Measurements from ENCODE around the gene UBE2D3. TPM values are rescaled to one million over a fixed set of nuclear protein-coding genes. Genes with fewer than 3 reads are reported as not detected.
A peak's percentile ranks its signal among the peaks of the same experiment; 100 is the strongest.

Gene UBE2D3
- total and polyA plus RNA-seq, 2 of the 4 experiments (the other 2 are of a cell fraction), result 233 to 387 TPM

- no peak for TF ChIP-seq SMC3 (IDR thresholded peaks at IDR 0.05; ENCODE audit: low read depth, low read length)
Measured at GRCh38 chr4:102869569-102870197, 42.3 kb upstream of the UBE2D3 start (continued).

DNA sequence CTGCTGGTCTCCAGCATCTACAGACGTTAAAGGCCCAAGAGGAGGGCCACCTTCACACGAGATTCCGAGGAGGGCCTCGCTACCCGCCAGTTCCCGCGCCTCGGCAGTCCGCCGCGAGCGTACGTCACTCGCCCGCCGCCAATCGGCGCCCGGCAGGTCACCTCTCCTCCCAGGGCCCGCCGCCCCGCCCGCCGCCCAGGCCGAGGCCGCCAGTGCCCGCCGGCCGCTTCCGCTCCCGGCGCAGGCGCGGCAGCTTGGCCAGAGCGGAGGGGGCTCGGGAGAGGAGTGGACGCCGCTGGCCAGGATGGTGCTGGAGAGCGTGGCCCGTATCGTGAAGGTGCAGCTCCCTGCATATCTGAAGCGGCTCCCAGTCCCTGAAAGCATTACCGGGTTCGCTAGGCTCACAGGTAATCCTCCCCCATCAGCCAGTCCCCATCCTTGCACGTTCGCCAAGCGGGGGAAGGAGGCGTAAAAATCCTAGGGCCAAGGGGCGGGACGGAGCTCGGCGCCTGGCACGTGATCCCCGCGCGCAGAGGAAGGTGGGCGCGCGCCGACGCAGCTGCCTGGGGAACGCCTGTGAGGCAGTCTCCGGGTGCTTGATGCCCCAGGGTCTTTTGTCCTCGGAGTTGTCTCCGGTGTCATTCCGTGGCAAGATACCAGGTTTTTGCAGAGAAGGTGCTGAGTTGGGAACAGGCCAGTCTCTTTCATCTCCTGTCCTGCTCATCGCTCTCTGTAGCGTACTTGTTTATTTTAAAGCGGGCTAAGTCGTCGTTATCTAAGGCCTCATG is 41.6 kb upstream of the UBE2D3 start, which contains the start of gene CISD2:
Gene CISD2, plus strand, starts transcription at position 212 of the 788 bp plus-strand sequence. Its CDS starts 93 bp downstream, at position 305.
- H3K4me3 ChIP-seq (ENCODE audit: insufficient read depth, low read depth, low read length), result peak within 1 kb of the TSS; percentile 81
- ATAC-seq (ENCODE audit: low read depth) (peak; percentile 98), DNase-seq (peak; percentile 85)
- intact Hi-C loops (cut with micrococcal nuclease) (loop anchor here (1.0 to 5.0 kb wide), 3 partner anchors 41 to 247 kb away; no protein-coding TSS in a partner anchor), dilution Hi-C loops (cut with HindIII; ENCODE audit: low sequenced_read_pairs, unreplicated experiment) (no loop called here), in situ Hi-C loops (cut with MboI; ENCODE audit: low sequenced_read_pairs) (no loop called here)
- no peaks in the 10 kb centered on the region for H3K36me3 ChIP-seq (ENCODE audit: control insufficient read depth, insufficient read depth, low read length)
- H3K9me3 ChIP-seq (ENCODE audit: control insufficient read depth, insufficient read depth, low read length), result no peaks in the 10 kb centered on the region
- peak within 1 kb of the TSS; percentile 95 for H3K4ac ChIP-seq (ENCODE audit: low read depth, low read length)
- H3K9me1 ChIP-seq (ENCODE audit: insufficient read depth, low read length), result no peaks in the 10 kb centered on the region
- POLR2A ChIA-PET (ENCODE audit: unreplicated experiment), result interaction anchor here (0.6 to 0.9 kb wide), 2 partner anchors 41 to 94 kb away, joined by 3 to 6 read pairs; partner anchors contain the start of gene UBE2D3
- peak within 1 kb of the TSS; percentile 98 for H2AFZ ChIP-seq (replicated peaks; ENCODE audit: low read length, poor library complexity)
- CTCF ChIA-PET, result interaction anchor here (0.6 kb wide), 2 partner anchors 120 to 157 kb away, joined by 3 read pairs; no protein-coding TSS in a partner anchor
- 0 out of 2 replicates have a peak within 1 kb of the TSS, but pooled peaks have one; percentile 46 for H2BK20ac ChIP-seq (ENCODE audit: low read depth, low read length)
- H4K5ac ChIP-seq (ENCODE audit: low read depth, low read length), result peak within 1 kb of the TSS; percentile 90
- H3K14ac ChIP-seq (replicated peaks; ENCODE audit: low read depth, low read length), result peak within 1 kb of the TSS; percentile 92
- H4K20me1 ChIP-seq (ENCODE audit: insufficient read depth, low read length), result no peaks in the 10 kb centered on the region
- peak within 1 kb of the TSS; percentile 92 for H2BK5ac ChIP-seq (ENCODE audit: low read depth, low read length, poor library complexity, severe bottlenecking)
- peak within 1 kb of the TSS; percentile 91 for H2AK9ac ChIP-seq (replicated peaks; ENCODE audit: low read depth, low read length, poor library complexity)
- BruUV-seq (replicated peaks), result no TSS peak
- H2AK5ac ChIP-seq (ENCODE audit: low read depth, low read length), result peak within 1 kb of the TSS; percentile 52
- H4K91ac ChIP-seq (ENCODE audit: insufficient read depth, low read depth, low read length), result peak within 1 kb of the TSS; percentile 86
- peak within 1 kb of the TSS; percentile 71 for H3K4me2 ChIP-seq (ENCODE audit: low read depth, low read length)
- H4K8ac ChIP-seq (ENCODE audit: low read depth in 2 of 2, low read length in 2 of 2), result peak within 1 kb of the TSS; percentile 81 to 99
- H2BK120ac ChIP-seq (ENCODE audit: low read depth, low read length), result peak within 1 kb of the TSS; percentile 86
- H3K27ac ChIP-seq (ENCODE audit: insufficient read depth, low read length), result peak within 1 kb of the TSS; percentile 96
- H3K9ac ChIP-seq (ENCODE audit: low read depth, low read length), result peak within 1 kb of the TSS; percentile 96
- H3K27me3 ChIP-seq (ENCODE audit: control insufficient read depth, insufficient read depth, low read length), result no peaks in the 10 kb centered on the region
- H3K23ac ChIP-seq (ENCODE audit: low read depth, low read length), result peak within 1 kb of the TSS; percentile 95
- peak within 1 kb of the TSS; percentile 24; the same call in 1 of the 3 replicates for H2BK15ac ChIP-seq (ENCODE audit: low read depth, low read length)
- 0% methylated on average over 25 of the region's 71 CpGs; no CpG with 5 or more reads in 1 of the 2 experiments for WGBS, 2 experiments (ENCODE audit: extremely low coverage in 2 of 2, insufficient read length in 1 of 2)
- H3K18ac ChIP-seq (ENCODE audit: low read depth, low read length), result peak within 1 kb of the TSS; percentile 86
- peaks cover 14 to 32% of the 10 kb centered on the region in 2 experiments for H3K79me1 ChIP-seq (ENCODE audit: low read depth in 1 of 2, low read length in 2 of 2)
- peak within 1 kb of the TSS; percentile 95 for H3K56ac ChIP-seq (ENCODE audit: extremely low read depth, insufficient read depth, low read length)
- no peaks in the 10 kb centered on the region for H3K4me1 ChIP-seq (ENCODE audit: control insufficient read depth, insufficient read depth, low read length)
- no peak; the same call in 1 of the 2 replicates for TF ChIP-seq CHD1 (IDR thresholded peaks at IDR 0.05; ENCODE audit: low read depth, low read length)
- TF ChIP-seq MXI1 (IDR thresholded peaks at IDR 0.05; ENCODE audit: borderline replicate concordance, low read depth, low read length), result peak; percentile 51; the same call in 1 of the 2 replicates
- no peak for TF ChIP-seq SMC3 (IDR thresholded peaks at IDR 0.05; ENCODE audit: low read depth, low read length)
- TF ChIP-seq NFE2L2 (IDR thresholded peaks at IDR 0.05; ENCODE audit: low read depth, low read length), result no peak
- peak; percentile 95 for TF ChIP-seq BHLHE40 (IDR thresholded peaks at IDR 0.05; ENCODE audit: low read depth, low read length)
- TF ChIP-seq, protein P1, sequence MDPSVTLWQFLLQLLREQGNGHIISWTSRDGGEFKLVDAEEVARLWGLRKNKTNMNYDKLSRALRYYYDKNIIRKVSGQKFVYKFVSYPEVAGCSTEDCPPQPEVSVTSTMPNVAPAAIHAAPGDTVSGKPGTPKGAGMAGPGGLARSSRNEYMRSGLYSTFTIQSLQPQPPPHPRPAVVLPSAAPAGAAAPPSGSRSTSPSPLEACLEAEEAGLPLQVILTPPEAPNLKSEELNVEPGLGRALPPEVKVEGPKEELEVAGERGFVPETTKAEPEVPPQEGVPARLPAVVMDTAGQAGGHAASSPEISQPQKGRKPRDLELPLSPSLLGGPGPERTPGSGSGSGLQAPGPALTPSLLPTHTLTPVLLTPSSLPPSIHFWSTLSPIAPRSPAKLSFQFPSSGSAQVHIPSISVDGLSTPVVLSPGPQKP (IDR thresholded peaks at IDR 0.05; ENCODE audit: borderline replicate concordance, low read depth, low read length), result no peak
- no peak for TF ChIP-seq RAD21 (IDR thresholded peaks at IDR 0.05; ENCODE audit: low read length)
- TF ChIP-seq MAZ (IDR thresholded peaks at IDR 0.05; ENCODE audit: borderline replicate concordance, low read depth, low read length), result peak; percentile 91; the same call in 1 of the 2 replicates
- no peak for TF ChIP-seq FOS (IDR thresholded peaks at IDR 0.05; ENCODE audit: low read depth, low read length)
- no peak for TF ChIP-seq MAFK (IDR thresholded peaks at IDR 0.05; ENCODE audit: low read depth, low read length)
- TF ChIP-seq, protein P2, sequence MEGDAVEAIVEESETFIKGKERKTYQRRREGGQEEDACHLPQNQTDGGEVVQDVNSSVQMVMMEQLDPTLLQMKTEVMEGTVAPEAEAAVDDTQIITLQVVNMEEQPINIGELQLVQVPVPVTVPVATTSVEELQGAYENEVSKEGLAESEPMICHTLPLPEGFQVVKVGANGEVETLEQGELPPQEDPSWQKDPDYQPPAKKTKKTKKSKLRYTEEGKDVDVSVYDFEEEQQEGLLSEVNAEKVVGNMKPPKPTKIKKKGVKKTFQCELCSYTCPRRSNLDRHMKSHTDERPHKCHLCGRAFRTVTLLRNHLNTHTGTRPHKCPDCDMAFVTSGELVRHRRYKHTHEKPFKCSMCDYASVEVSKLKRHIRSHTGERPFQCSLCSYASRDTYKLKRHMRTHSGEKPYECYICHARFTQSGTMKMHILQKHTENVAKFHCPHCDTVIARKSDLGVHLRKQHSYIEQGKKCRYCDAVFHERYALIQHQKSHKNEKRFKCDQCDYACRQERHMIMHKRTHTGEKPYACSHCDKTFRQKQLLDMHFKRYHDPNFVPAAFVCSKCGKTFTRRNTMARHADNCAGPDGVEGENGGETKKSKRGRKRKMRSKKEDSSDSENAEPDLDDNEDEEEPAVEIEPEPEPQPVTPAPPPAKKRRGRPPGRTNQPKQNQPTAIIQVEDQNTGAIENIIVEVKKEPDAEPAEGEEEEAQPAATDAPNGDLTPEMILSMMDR (conservative IDR thresholded peaks at IDR 0.05; ENCODE audit: low read depth, low read length), result no peak

Measured in IMR-90 (cell line).